Activated CD4-positive, alpha-beta T cell treated with anti-CD3 and anti-CD28 coated beads for 4 hours (primary cell): Measurements from ENCODE around the gene MYRF.

Source experiments
- DNase-seq, 2 donors: peaks; one replicate each; pipeline ENCODE4 v3.0.0-alpha.2; 2020

MYRF gene

GRCh38 chr11:61800331-61801281 lies 48.2 kb downstream of the MYRF start:
- no peak for DNase-seq

GRCh38 chr11:61802605-61803004 lies 50.2 kb downstream of the MYRF start:
- DNase-seq = no peak

GRCh38 chr11:61803889-61804647 lies 51.6 kb downstream of the MYRF start:
- DNase-seq = no peak

GRCh38 chr11:61805146-61805545 lies 52.7 kb downstream of the MYRF start:
- DNase-seq = no peak

- no peak for DNase-seq
Measured at GRCh38 chr11:61806785-61807184, 54.3 kb downstream of the MYRF start.

- no peak for DNase-seq
Measured at GRCh38 chr11:61810671-61811175, 58.3 kb downstream of the MYRF start.

GRCh38 chr11:61811831-61812230 lies 59.4 kb downstream of the MYRF start:
- no peak for DNase-seq

- no peak for DNase-seq
Measured at GRCh38 chr11:61812736-61813411, 60.4 kb downstream of the MYRF start.

- no peak for DNase-seq
Measured at GRCh38 chr11:61814247-61814957, 62.0 kb downstream of the MYRF start.

- DNase-seq = peak; percentile 11 to 25
Measured at GRCh38 chr11:61814958-61815789, 62.7 kb downstream of the MYRF start.

GRCh38 chr11:61815790-61816735 lies 63.6 kb downstream of the MYRF start:
- DNase-seq = peak; percentile 54 to 57

GRCh38 chr11:61816736-61817455 lies 64.5 kb downstream of the MYRF start, which contains the start of gene FADS1:
Gene FADS1 (minus strand): TSS chr11:61817003. CDS start chr11:61816929, 74 bp downstream.
- peak; percentile 64 to 67 for DNase-seq

GRCh38 chr11:61817471-61818202 lies 65.2 kb downstream of the MYRF start:
- DNase-seq = no peak

GRCh38 chr11:61820174-61820573 lies 67.7 kb downstream of the MYRF start:
- DNase-seq = no peak

GRCh38 chr11:61826930-61827570 lies 74.6 kb downstream of the MYRF start:
- no peak for DNase-seq

- peak; percentile 47 to 49 for DNase-seq
Measured at GRCh38 chr11:61827571-61828378, 75.3 kb downstream of the MYRF start, which contains the start of gene FADS2. Gene FADS2 (plus strand): TSS chr11:61828300. CDS start chr11:61828391, 91 bp downstream.

GRCh38 chr11:61828379-61828628 lies 75.9 kb downstream of the MYRF start:
- DNase-seq = no peak
